GM20000 (cell line): ENCODE data around the gene POLR3B.

ENCODE experiments used
- DNase-seq: peaks from one replicate; pipeline ENCODE4 v3.0.0; 2012; ENCODE audit warnings: low spot score
- TF ChIP-seq, protein P1 (sequence below): IDR thresholded peaks from 2 replicates; pipeline ENCODE4 v1.5.1; 2012; ENCODE audit warnings: mild to moderate bottlenecking, control low read depth; ENCODE audit errors: extremely low read depth, missing control alignments

The POLR3B gene

GRCh38 chr12:106492857-106493256 lies 135.3 kb downstream of the POLR3B start:
- TF ChIP-seq, protein P1, sequence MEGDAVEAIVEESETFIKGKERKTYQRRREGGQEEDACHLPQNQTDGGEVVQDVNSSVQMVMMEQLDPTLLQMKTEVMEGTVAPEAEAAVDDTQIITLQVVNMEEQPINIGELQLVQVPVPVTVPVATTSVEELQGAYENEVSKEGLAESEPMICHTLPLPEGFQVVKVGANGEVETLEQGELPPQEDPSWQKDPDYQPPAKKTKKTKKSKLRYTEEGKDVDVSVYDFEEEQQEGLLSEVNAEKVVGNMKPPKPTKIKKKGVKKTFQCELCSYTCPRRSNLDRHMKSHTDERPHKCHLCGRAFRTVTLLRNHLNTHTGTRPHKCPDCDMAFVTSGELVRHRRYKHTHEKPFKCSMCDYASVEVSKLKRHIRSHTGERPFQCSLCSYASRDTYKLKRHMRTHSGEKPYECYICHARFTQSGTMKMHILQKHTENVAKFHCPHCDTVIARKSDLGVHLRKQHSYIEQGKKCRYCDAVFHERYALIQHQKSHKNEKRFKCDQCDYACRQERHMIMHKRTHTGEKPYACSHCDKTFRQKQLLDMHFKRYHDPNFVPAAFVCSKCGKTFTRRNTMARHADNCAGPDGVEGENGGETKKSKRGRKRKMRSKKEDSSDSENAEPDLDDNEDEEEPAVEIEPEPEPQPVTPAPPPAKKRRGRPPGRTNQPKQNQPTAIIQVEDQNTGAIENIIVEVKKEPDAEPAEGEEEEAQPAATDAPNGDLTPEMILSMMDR = no peak
- DNase-seq = no peak

DNA sequence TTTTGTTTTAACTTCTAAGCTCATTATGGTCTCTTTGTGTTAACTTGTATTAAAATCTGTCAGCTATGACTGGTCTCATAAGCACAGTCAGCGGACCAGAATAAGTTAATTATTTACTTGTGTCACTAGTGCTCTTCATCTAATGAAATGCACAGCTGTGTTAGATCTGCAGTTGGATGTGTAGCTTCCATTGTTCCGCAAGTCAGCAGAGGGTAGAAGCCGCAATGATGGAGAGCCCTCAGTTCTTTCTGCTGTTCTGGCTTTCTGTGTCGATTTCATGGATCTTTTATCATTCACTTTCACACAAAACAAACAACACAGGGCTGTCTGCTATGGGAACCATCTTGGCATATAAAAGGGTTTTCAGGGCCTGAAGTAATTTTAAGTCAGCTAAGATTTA lies 136.0 kb downstream of the POLR3B start:
- DNase-seq = no peak
- TF ChIP-seq, protein P1 = no peak

- TF ChIP-seq, protein P1 = no peak
- no peak for DNase-seq
Measured at GRCh38 chr12:106495354-106495965, 137.9 kb downstream of the POLR3B start.

GRCh38 chr12:106498056-106498455 lies 140.5 kb downstream of the POLR3B start:
- DNase-seq = no peak
- TF ChIP-seq, protein P1 = no peak

GRCh38 chr12:106499628-106500027 lies 142.1 kb downstream of the POLR3B start:
- no peak for DNase-seq
- TF ChIP-seq, protein P1 = no peak

GRCh38 chr12:106506691-106507090 lies 149.1 kb downstream of the POLR3B start:
- TF ChIP-seq, protein P1 = no peak
- DNase-seq = no peak

DNA sequence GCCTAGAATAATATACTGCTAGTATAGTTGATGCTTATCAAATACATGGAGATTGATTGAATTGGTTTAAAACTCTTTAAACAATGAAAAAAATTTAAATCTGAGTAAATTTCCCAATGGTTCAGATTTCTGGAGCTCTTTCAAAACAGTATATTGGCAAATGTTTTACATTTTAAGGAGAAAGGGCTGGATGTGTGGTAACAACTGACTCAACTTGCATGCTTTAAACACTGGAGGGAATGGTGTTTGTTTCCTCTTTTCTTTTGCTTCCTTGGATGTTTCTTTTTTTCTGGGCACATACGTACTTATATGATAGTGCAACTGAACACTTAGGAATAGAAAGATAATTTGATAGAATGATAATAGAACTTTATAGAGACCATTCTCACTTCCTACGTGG lies 151.4 kb downstream of the POLR3B start:
- TF ChIP-seq, protein P1 = no peak
- DNase-seq = no peak
